ENCODE results near the gene PYGB. TPM values are rescaled to one million over a fixed set of nuclear protein-coding genes. Genes with fewer than 3 reads are reported as not detected.
A peak's percentile ranks its signal among the peaks of the same experiment; 100 is the strongest.
"Not testable (repeated sequence)": the region's sequence is repeated elsewhere in the genome, so short reads cannot be mapped to it uniquely, and the experiment has no call there.

Gene PYGB
- polyA plus RNA-seq, 4 donors = 29.9 to 50.3 (median 41.2) TPM

DNA sequence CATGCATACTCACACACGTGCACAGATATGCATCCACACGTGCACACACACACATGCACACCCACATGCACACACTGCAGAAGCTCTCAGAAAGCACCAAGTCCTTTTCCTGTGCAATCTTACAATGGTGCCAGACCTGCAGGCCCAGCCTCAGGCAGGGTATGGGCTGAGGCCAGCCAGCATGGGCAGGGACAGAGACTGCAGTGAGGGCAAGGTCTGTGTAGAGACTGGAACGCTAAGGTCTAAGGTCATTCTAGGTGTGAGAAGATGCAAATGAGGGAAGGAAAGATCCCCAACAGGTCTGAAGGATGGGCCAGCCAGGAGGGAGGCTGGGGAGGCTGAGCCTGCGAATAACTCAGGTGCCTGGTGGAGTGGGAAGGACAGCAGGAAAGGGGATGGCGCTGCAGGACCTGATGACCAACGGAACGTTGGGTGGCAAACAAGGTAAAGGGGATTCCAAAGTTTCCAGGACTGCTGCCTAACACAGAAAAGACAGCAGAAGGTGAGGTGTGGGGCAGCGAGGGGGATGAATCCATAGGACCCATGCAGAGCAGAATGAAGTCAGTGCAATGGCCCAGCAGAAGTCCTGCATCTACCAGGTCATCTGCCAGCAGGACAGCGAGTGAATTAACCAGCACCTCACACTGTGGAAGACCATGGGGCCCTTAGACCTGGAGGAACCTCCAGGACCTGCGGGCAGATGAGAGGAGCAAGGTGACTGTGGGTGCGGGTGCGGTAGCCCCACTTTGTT lies 75.8 kb downstream of the PYGB start:
- no peak for DNase-seq (ENCODE audit: low read depth in 4 of 4, low spot score in 3 of 4)

GRCh38 chr20:25324412-25324811 lies 76.5 kb downstream of the PYGB start:
- DNase-seq (ENCODE audit: low read depth in 4 of 4, low spot score in 3 of 4) = no peak

DNA sequence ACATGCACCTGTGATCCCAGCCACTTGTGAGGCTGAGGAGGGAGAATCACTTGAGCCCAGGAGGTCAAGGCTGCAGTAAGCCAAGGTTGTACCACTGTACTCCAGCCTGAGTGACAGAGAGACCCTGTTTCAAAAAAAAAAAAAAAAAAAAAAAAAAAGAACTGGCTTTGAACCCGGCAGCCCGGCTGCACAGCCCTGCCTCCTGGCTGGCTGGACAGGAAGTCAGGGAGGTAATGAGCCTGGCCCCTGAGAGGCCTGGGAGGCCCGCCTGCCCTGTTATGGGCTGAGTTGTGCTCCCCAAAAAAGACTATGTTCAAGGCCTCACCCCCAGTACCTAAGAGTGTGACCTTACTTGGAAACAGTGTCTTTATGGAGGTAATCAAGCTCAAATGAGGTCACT lies 77.2 kb downstream of the PYGB start:
- DNase-seq (ENCODE audit: low read depth in 4 of 4, low spot score in 3 of 4) = no peak

GRCh38 chr20:25325997-25326396 lies 78.1 kb downstream of the PYGB start:
- no peak for DNase-seq (ENCODE audit: low read depth in 4 of 4, low spot score in 3 of 4)

DNA sequence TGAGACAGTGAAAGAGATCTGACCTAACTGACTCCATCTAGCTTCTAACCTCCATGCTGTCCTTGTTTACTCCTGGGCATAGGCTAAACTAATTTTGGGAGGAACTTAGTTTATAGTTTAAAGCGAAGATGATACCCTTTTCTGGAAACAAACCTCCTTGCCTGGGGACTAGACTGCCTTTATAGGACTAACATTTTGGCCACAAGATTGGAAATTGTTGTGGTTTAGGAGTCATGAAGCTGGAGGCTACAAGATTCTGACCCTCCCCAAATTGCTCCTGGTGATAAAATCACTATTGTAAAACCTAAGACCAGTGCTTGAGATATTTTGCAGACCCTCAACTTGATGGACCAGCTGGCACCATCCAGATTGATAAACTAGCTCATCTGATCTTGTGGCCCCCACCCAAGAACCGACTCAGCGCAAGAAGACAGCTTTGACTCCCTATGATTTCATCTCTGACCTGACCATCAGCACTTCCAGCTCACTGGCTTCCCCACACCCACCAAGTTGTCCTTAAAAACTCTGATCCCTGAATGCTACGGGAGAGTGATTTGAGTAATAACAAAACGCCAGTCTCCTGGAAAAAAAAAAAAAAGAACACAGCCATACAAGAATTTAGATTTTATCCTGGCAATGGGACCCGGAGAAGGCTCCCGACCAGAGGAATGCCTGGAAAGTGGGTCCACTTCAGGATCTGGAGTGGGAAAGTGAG lies 79.8 kb downstream of the PYGB start:
- no peak for DNase-seq (ENCODE audit: low read depth in 4 of 4, low spot score in 3 of 4)

DNA sequence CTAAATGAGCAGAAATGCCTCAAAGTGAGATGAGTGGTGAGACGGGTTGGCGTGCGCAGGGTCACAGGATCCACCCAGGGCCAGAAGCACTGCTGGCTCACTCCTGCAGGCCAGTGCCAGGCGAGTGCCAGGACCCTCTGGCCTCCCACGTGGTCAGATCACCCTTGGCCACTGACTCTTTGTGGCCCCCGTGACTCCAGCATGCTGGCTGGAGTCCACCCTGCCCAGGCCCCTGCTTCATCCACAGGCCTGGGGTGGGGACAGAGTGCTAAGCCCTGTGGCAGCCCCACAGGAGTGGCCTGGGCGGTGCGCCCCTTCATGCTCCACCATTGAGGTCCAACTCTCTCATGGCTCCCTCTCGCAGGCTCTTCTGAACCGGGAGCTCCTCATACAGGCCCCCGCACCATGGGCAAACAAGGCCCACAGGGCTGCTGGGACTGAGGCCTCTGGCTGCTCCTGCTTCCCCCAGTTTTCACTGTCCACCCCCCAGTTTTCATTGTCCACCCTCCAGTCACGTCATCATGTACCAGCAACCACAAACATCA lies 81.1 kb downstream of the PYGB start:
- DNase-seq (ENCODE audit: low read depth in 4 of 4, low spot score in 3 of 4) = no peak

DNA sequence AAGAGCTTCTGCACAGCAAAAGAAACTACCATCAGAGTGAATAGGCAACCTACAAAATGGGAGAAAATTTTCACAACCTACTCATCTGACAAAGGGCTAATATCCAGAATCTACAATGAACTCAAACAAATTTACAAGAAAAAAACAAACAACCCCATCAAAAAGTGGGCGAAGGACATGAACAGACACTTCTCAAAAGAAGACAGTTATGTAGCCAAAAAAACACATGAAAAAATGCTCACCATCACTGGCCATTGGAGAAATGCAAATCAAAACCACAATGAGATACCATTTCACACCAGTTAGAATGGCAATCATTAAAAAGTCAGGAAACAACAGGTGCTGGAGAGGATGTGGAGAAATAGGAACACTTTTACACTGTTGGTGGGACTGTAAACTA lies 87.1 kb downstream of the PYGB start:
- not testable (repeated sequence) for DNase-seq (ENCODE audit: low read depth in 4 of 4, low spot score in 3 of 4)

DNA sequence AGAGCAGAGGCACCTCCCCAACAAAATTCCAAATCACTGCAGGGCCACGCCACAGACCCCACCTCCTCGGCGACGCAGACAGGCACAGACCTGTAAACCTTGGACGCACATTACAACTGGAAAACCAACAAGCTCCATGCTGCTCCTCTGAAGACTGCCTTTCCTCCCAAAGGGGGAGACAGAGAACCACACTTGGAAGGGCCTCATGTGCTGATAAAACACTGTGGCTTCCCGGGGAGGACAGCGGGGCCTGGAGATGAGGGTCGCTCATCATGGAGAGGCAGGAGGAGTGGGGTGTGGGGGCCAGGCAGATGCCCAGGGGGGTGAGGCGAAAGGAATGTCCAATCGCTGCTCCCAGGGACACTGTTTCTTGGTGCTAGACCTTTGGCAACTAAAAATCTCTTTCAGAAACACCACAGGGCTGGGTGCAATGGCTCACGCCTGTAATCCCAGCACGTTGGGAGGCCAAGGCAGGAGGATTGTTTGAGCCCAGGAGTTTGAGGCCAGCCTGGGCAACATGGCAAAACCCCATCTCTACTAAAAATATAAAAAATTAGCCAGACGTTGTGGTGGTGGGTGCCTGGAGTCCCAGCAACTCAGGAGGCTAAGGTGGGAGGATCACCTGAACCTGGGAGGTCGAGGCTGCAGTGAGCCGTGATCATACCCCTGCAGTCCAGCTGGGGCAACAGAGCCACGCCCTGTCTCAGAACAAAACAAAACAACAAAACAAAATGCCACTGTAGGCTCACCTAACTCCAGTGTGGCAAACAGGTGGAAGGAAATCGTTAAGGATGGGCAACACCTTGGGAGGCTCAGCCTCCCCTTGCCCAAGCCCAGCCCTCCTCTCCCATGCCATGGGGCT lies 88.9 kb downstream of the PYGB start:
- no peak for DNase-seq (ENCODE audit: low read depth in 4 of 4, low spot score in 3 of 4)

DNA sequence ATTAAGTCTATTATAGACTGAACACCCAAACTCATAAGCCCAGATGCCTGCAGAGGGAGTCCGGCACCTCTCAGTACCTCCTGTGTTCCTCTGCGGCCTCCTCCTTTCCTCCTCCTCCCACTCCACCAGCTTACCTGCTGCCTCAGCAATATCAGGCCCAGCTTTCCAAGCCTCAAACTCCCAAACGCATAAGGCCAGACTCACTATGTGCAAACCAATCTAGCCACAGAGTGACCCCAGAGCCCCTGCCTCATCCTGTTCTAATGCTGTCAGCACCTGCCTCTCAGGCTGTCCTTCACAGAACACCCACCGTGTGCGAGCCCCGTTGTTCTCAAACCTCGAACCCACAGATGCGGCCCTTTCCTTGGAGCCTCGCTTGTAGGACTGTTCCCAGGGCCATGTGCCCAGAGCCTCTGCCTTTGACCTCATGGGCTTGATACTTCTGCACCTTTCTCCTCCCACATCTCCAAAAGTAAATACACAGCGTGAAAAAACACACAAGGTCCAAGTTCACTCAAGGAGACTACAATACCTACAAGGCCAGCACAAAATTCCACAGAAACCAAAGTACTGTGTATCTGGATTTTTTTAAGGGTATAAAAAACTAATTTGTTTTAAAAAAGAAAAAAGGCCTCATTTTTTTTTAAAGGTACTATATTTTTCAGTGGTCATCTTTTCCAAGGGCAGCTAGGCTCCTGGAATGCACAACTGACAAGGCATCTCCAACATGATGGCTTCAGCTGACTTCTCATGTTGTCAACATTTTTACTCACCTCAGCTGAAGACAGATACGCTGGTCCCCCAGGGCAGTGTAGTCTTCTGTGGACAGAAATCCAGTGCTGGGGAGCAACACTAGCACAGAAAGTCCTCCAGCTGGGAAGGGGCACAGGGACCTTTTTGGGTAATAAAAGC lies 90.5 kb downstream of the PYGB start:
- DNase-seq (ENCODE audit: low read depth in 4 of 4, low spot score in 3 of 4) = no peak

DNA sequence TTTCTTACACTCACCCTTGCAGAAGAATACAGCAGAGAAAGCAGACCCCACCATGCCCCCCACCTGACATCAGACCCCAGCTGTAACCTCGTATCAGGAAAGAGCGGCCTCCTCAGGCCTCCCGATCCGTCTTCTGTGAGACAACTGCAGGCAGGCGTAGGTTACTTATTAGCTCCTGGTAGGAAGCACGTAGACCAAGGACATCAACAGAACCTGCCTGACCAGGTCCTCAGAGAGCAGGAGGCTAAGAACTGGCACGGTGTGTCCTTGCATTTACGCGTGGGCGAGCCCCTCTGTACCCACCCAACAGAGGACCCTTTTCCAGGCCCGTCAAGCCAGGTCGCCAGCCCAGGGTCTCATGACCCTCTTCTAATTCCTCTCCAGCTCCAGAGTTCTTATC lies 91.7 kb downstream of the PYGB start:
- DNase-seq (ENCODE audit: low read depth in 4 of 4, low spot score in 3 of 4) = peak in 1 of 4 donors; percentile 39

DNA sequence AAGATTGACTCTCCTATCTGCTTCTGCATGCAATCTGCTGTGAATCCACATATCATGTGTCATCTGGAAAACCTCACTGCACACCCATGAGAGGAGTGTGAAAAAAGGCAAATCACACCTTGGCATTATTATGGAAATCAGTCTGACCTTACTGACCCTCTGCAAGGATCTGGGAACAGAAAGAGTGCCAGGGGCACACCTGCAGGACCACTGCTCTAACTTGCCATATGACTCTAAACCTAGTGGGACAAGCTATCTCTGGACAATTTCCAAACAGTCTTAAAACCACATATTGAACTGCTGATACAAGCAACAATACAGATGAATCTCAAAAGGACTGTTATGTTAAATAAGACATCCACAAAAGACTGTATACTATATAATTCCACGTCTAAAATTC lies 92.5 kb downstream of the PYGB start:
- no peak for DNase-seq (ENCODE audit: low read depth in 4 of 4, low spot score in 3 of 4)

DNA sequence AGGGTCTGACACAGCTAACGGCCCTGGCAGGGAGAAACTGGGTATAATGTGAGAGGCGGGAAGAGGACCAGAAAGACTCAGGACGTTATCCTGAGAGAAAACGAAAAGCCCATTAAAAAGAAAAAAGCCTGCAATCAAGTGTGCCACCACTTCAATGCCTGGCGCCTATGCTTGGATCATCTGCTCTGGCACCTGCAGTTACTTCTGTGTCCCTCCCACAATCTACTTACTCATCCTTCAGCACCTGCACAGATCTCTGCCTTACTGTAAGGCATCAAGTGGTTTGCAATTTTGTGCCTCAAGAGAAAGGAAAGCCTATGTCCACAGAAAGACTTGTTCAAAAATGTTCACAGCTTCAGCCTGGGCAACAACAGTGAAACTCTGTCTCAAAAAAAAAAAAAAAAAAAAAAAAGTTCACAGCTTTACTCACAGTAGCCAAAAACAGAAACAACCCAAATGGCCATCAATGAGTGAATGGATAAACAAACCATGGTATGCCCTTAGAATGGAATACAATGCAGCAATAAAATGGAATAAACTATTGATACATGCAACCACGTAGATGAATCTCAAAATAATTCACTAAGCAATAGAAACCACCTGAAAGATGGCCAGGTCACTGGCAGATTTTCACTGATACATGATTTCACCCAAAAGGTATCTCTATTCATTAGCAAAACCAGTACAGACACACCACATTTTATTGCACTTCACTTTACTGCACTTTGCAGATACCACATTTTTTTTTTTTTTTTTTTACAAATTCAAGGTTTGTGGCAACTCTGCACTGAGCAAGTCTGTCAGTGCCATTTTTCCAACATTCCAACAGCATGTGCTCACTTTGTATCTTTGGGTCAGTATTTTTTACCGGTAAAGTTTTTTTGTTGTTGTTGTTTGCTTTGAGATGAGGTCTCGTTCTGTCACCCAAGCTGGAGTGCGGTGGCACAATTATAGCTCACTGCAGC lies 94.1 kb downstream of the PYGB start:
- DNase-seq (ENCODE audit: low read depth in 4 of 4, low spot score in 3 of 4) = no peak

DNA sequence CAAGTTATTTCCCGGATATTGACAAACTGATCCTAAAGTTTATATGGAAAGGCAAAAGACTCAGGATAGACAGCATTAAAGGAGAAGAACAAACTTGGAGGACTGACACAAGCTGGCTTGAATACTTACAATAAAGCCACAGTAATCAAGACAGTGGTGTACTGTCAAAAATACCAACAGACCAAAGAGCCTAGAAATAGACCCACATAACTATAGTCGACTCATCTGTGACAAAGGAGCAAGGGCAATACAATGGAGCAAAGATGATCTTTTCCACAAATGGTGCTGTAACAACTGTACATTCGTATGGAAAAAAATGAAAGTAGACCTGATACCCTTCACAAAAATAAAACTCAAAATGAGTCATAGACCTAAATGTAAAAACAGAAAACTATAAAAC lies 96.7 kb downstream of the PYGB start:
- DNase-seq (ENCODE audit: low read depth in 4 of 4, low spot score in 3 of 4) = no peak

DNA sequence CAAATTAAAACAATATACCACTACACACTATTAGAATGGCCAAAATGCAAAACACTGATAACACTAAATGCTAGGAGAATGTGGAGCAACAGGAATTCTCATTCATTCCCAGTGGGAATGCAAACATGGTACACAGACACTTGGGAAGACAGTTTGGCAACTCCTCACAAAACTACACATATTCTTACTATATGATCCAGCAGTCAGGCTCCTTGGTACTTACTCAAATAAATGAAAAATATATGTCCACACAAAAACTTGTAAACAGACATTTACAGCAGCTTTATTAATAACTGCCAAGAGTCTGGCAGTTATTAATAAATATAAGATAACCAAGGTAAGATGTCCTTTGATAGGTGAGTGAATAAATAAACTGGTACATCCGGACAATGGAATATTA lies 97.8 kb downstream of the PYGB start:
- no peak for DNase-seq (ENCODE audit: low read depth in 4 of 4, low spot score in 3 of 4)

- no peak for DNase-seq (ENCODE audit: low read depth in 4 of 4, low spot score in 3 of 4)
Measured at GRCh38 chr20:25346349-25346748, 98.5 kb downstream of the PYGB start.
